OCI-M2 (cell line): ENCODE data around the gene STAT1.

Experiments used
- DNase-seq: peaks from one replicate; lab custom pipeline; 2025; ENCODE audit not compliant: unreplicated experiment; lab: John Stamatoyannopoulos, UW

STAT1 gene

DNA sequence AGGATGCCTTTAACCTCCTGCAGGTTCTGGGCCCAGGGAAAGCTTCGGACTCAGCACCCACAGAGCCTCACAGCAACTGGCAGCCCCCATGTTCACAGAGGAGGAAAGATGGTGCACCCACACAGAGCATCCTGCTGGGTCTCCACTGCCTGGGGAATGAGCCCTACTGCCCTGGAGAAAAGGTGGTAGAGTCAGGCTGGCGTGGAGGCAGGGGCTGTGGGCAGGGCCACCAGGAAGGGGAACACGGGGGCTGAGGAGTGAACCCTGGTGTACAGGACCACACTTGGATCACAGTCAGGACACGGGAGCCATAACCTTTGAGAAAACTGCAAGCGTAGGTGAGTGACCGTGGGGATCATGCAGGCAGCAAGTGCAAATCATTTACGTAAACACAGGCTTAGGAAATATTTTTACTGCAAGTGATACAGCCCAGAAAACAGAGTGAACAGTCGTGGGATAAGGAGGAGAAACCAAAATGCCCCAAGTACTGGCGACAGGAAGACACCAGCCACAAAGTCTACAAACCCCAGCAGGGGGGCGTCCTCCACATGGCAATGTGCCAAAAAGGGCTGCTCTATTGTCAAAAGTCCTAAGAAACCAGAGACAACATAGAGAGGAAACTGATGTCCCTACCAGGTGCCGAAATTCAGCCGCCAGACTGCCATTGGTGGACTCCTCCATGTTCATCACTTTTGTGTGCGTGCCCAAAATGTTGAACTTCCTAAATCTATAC lies 27.6 kb downstream of the STAT1 start:
- no peak for DNase-seq

DNA sequence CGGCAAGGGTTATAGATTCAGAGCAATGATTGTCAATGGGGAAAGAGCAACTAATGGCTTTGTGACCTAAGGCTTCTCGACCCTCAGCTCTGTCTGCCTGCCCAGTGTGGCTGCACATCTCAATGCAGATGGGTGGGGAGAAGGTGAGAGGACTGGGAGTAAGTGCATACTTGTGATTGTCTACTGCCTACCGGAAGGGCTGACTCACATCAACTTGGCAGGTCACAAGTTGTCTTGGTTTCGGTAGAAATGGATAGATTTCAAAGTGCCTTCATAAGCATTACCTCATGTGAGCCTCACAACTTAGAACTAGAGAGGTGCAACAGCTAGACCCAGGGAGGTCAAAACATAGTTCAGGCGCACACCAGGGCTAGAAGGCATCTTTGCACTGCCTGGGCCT lies 29.4 kb downstream of the STAT1 start:
- DNase-seq = no peak

- DNase-seq = no peak
Observed at GRCh38 chr2:190982262-190983034, 31.5 kb downstream of the STAT1 start.

DNA sequence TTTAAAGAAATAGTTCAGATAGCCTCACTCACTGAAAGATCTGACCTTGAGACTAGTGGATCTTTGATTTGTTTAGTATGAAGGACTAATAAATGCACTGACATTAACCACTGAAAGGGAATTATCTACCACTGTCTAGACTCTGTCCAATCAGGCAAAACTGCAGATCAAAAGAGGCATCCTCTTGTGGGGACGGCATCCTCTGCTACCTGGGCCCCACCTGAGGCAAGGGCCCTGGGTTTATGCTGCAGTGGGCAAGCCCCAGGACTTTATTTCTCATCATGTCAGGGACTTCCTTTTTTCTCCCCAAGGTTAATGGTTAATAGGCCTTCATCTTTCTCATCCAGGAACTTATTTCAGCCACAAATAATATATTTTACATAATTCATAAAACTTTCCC lies 32.2 kb downstream of the STAT1 start:
- DNase-seq = no peak

GRCh38 chr2:190981333-190981732 lies 32.6 kb downstream of the STAT1 start:
- DNase-seq = no peak

DNA sequence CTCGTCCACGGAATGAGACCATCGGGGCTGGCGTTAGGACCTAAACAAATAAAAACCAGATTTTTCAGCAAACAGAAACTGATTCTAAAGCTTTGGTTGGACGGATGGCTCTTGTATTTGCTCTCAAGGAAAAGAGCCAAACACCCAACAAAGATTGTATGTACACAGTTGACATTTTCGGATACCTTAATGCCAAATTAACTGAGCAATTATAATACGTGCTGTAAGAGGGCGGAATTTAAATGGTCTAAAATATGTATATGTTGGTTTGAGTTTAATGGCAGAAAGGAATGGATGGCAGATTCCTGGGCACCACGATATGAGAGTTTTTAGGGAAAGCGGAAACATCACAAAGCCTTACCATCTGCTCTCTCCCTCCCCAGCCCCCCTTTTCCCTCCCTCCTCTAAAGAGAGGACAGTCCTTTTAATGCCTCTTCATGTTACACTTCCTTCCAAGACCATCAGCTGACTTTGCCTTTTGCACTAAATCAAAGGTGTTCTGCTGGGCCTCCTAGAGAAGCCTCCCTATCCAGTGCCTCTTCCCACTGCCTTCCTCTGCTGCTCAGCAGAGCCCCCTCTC lies 33.3 kb downstream of the STAT1 start:
- no peak for DNase-seq

GRCh38 chr2:190979906-190980629 lies 33.9 kb downstream of the STAT1 start:
- DNase-seq = no peak

DNA sequence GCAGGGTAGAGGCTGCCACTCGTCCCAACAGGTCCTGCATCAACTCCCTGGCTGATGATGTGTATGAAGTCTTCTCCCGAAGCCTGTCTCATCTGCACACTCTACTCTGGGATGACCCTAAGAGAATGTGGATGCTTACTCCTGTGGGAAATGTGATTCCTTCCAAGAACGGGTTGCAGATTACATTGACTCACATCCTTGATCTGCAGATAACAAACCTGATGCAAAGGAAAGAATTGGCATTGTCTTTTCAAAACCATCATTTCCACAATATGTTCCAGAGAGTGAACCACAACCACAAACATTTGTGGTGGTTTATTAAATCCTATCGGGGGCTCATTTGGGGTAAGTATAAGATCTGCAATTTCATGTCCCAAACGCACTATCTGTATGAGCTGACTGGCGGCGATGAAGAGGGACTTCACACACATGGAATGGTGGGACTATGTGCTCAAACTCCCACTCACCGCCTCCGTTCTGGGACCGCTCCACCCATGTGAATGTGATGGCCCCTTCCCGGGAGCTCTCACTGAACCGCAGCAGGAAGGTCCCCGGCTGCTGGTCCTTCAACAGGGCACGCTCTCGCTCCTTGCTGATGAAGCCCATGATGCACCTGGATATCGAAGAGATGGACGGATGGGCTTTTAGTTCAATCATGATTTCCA lies 35.5 kb downstream of the STAT1 start:
- no peak for DNase-seq

GRCh38 chr2:190977505-190977904 lies 36.5 kb downstream of the STAT1 start:
- no peak for DNase-seq

DNA sequence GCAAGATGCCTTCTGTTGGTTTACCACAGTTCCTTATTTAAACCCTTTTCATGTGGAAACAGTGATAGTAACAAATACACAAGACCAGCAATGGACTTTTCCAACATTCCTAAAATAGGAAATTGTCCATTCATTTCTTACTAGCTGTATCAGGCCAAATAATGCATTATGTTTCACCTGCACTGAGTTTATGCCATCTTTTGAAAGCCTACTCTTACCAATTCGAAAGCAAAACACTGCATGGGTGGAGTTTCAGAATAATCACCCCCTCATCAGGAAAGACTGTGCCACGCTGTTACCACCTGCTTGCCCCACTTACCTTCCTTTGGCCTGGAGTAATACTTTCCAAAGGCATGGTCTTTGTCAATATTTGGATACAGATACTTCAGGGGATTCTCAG lies 37.5 kb downstream of the STAT1 start:
- DNase-seq = no peak

DNA sequence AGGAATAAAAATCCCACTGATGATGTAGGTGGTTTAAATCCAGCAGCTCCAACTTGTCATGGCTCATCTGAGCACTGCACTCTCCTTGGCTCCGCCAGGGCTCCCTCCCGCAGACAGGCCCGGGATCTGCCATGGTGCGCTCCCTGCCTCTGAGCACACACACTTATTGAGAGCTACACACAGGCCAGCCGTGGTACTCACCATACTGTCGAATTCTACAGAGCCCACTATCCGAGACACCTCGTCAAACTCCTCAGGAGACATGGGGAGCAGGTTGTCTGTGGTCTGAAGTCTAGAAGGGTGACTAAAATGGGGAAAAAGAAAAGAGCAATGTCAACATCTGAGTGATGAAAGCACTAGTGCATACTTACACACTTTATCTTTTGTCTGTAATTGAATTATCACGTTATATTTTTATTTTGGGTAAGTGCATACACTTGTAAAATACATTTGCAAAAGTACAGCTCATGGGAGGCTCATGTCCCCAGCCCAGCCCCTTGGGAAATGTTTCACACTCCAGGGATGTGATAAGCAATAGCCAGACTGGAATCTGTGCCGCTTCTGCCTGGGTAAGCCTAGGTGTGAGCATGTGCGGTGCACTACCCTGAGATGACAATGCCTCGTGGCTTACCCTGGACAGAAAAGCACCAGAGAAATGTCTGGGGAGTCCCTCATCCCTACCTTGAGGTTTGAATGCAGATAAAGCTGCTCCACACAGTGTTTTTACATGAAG lies 39.2 kb downstream of the STAT1 start:
- no peak for DNase-seq

- DNase-seq = no peak
Observed at GRCh38 chr2:190973726-190974628, 40.0 kb downstream of the STAT1 start.

GRCh38 chr2:190973262-190973661 lies 40.7 kb downstream of the STAT1 start:
- DNase-seq = no peak

DNA sequence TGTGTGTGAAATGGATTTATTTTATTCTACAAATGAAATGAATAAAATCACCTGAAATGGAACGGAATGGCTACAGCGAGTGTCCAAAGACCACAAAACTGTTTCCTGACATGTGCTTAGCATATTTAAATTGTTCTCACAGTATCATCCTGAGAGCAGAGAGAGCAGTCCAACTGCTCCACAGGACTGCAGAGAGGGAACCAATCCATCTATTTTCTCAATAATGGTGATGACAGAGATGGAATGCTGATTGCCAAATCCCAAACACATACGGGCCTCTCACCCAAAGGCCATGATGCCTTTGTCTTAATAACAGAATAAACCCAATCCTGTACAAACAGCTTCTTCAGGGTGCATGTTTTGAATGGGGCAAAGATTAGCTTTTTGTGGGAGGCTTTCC lies 41.1 kb downstream of the STAT1 start:
- no peak for DNase-seq

GRCh38 chr2:190972213-190972612 lies 41.8 kb downstream of the STAT1 start:
- DNase-seq = no peak

- no peak for DNase-seq
Observed at GRCh38 chr2:190970873-190971506, 43.0 kb downstream of the STAT1 start.

- no peak for DNase-seq
Observed at GRCh38 chr2:190970160-190970559, 43.8 kb downstream of the STAT1 start.

DNA sequence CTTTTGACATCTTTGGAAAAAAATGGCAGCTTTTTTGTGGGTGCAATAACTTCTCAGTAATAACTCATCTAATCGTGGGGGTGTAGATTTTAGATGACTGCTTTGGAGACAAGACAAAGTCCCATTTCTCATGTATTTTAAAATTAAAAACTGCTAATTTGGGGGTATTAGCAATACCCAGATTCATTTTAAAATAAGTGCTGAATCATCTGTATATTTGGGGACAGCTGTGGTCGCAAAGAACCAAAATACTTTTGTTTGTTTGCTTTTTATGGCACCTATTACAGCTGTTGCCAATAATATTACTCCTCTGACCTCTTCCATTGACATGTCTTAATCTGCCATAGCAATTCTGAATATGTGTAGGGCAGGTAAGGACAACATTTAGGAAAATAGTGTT lies 45.4 kb downstream of the STAT1 start:
- DNase-seq = no peak
